Smooth muscle cell (in vitro differentiated cells): Measurements from ENCODE around the gene AOC3. TPM values are rescaled to one million over a fixed set of nuclear protein-coding genes. Genes with fewer than 3 reads are reported as not detected.
A peak's percentile ranks its signal among the peaks of the same experiment; 100 is the strongest.

ENCODE experiments used
- DNase-seq: peaks from one replicate; lab custom pipeline; 2025; ENCODE audit not compliant: unreplicated experiment; lab: John Stamatoyannopoulos, UW
- H2AFZ ChIP-seq: fragments of 200-600 bp; sonication (generic); 2 replicates; pipeline ENCODE4 v1.6.0; 2016; ENCODE audit warnings: antibody characterized with exemption, low read depth, mild to moderate bottlenecking
- H3F3A ChIP-seq: fragments of 200-600 bp; sonication (generic); 2 replicates; pipeline ENCODE4 v1.6.0; 2017; ENCODE audit warnings: antibody characterized with exemption, low read depth
- H3K27ac ChIP-seq: fragments of 200-600 bp; sonication (generic); 2 replicates; pipeline ENCODE4 v1.5.1; 2016; ENCODE audit warnings: low read depth, mild to moderate bottlenecking
- H3K27me3 ChIP-seq: fragments of 200-600 bp; sonication (generic); 2 replicates; pipeline ENCODE4 v1.6.1; 2016; ENCODE audit warnings: low read depth, mild to moderate bottlenecking
- H3K36me3 ChIP-seq: fragments of 200-600 bp; sonication (generic); 2 replicates; pipeline ENCODE4 v1.5.1; 2016; ENCODE audit warnings: low read depth
- H3K4me1 ChIP-seq: fragments of 200-600 bp; sonication (generic); 2 replicates; pipeline ENCODE4 v1.5.1; 2016; ENCODE audit warnings: low read depth
- H3K4me2 ChIP-seq: fragments of 200-600 bp; sonication (generic); 2 replicates; pipeline ENCODE4 v1.6.0; 2016; ENCODE audit warnings: mild to moderate bottlenecking
- H3K4me3 ChIP-seq: fragments of 200-600 bp; sonication (generic); 2 replicates; pipeline ENCODE4 v1.5.1; 2016; ENCODE audit warnings: mild to moderate bottlenecking
- H3K79me2 ChIP-seq: fragments of 200-600 bp; sonication (generic); 2 replicates; pipeline ENCODE4 v1.6.0; 2016; ENCODE audit warnings: low read depth, mild to moderate bottlenecking
- H3K9ac ChIP-seq: fragments of 200-600 bp; sonication (generic); 2 replicates; pipeline ENCODE4 v1.6.0; 2016; ENCODE audit warnings: low read depth
- H3K9me3 ChIP-seq: fragments of 200-600 bp; sonication (generic); replicated peaks from 2 replicates; pipeline ENCODE4 v1.5.1; 2016; ENCODE audit warnings: low read depth
- H4K20me1 ChIP-seq: fragments of 200-600 bp; sonication (generic); 2 replicates; pipeline ENCODE4 v1.6.0; 2016; ENCODE audit warnings: low read depth
- CTCF ChIP-seq: fragments of 200-600 bp; sonication (generic); IDR thresholded peaks from 2 replicates; pipeline ENCODE4 v1.5.1; 2017; ENCODE audit warnings: borderline replicate concordance, mild to moderate bottlenecking, antibody characterized with exemption; ENCODE audit not compliant: insufficient read depth, poor library complexity, severe bottlenecking
- WGBS: methylation state at CpG from one replicate; pipeline ENCODE4 v1.1.7; 2016; ENCODE audit warnings: low lambda C conversion rate; 5-methylcytosine and 5-hydroxymethylcytosine counted together
- polyA plus RNA-seq: library from polyadenylated mRNA; unstranded; fragments of >200 nt; fragmentation: Nextera tagmentation; extraction: Ambion mirVana; gene quantifications from 2 replicates; pipeline ENCODE4 v1.2.1, GENCODE V29; 2016
- total RNA-seq: library from RNA; depleted of rRNA; stranded (reverse); fragments of >200 nt; gene quantifications from 2 replicates; pipeline ENCODE4 v1.2.3, GENCODE V29; 2014

Gene AOC3
- total and polyA plus RNA-seq, 2 experiments from 2014 or later = 0.65 to 0.90 TPM

DNA sequence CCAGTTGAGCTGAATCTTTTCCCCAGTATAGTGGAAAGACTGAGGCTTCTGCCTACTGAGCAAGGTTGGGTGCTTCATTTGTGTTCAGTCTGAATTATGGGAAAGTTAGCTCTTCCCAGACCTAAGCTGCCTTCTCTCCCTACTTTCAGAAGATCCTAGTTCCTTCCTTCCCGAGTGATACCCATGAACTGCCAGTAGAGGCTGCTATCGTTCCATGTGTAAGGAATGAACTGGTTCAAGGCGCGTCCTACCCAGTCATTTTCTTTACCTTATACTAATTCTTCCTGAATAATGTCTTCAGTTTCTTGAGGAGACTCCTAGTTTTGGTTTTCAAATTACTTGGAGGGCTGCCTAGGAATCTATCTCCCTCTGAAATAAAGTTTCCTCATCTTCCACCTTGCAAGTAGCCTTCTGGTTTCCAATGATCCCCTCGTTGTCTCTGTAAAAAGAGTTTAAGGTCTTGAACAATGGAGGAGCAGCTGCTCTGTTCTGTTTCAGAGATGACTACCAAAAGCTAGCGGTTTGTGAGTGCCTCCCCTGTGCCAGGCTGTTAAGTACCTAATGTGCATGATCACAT lies 7.6 kb upstream of the AOC3 start:
- Histone ChIP-seq H3K4me1 (no peaks in the 10 kb centered on the region), H3K9me3 (no peaks in the 10 kb centered on the region), H3K79me2 (no peaks in the 10 kb centered on the region), H2AFZ (no peak overlapping the region), H3K9ac (no peak overlapping the region), H3K4me2 (no peak overlapping the region), H3F3A (peaks cover 6% of the 10 kb centered on the region), H4K20me1 (peaks cover 6% of the 10 kb centered on the region), H3K36me3 (peaks cover 10% of the 10 kb centered on the region), H3K27ac (no peak overlapping the region), H3K27me3 (no peaks in the 10 kb centered on the region), H3K4me3 (no peak overlapping the region)
- 68% methylated on average over 6 of the region's 6 CpGs for WGBS
- no peak for DNase-seq
- peak; percentile 94 for TF ChIP-seq CTCF

GRCh38 chr17:42844271-42844670 lies 6.7 kb upstream of the AOC3 start, which contains the start of gene AOC2:
AOC2 (plus strand) TSS chr17:42844580; CDS start chr17:42844627, 47 bp downstream.
- Histone ChIP-seq H3K27ac (no peak within 1 kb of the TSS), H4K20me1 (peaks cover 6% of the 10 kb centered on the region), H3K9me3 (no peaks in the 10 kb centered on the region), H3K4me1 (no peaks in the 10 kb centered on the region), H3K4me3 (no peak within 1 kb of the TSS), H3F3A (peaks cover 6% of the 10 kb centered on the region), H3K9ac (no peak within 1 kb of the TSS), H3K79me2 (no peaks in the 10 kb centered on the region), H3K36me3 (peaks cover 10% of the 10 kb centered on the region), H3K27me3 (no peaks in the 10 kb centered on the region), H2AFZ (no peak within 1 kb of the TSS), H3K4me2 (no peak within 1 kb of the TSS)
- DNase-seq = no peak
- TF ChIP-seq CTCF = no peak
- 99% methylated on average over 4 of the region's 4 CpGs for WGBS

DNA sequence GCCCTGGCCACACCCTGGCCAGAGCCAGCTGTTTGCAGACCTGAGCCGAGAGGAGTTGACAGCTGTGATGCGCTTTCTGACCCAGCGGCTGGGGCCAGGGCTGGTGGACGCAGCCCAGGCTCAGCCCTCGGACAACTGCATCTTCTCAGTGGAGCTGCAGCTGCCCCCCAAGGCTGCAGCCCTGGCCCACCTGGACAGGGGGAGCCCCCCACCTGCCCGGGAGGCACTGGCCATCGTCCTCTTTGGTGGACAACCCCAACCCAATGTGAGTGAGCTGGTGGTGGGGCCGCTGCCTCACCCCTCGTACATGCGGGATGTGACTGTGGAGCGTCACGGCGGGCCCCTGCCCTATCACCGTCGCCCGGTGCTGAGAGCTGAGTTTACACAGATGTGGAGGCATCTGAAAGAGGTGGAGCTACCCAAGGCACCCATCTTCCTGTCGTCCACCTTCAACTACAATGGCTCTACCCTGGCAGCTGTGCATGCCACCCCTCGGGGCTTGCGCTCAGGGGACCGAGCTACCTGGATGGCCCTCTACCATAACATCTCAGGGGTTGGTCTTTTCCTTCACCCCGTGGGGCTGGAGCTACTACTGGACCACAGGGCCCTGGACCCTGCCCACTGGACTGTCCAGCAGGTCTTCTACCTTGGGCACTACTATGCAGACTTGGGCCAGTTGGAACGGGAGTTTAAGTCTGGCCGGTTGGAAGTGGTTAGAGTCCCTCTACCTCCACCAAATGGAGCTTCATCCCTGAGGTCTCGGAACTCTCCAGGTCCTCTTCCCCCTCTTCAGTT lies 6.0 kb upstream of the AOC3 start:
- Histone ChIP-seq H3K4me3 (no peak overlapping the region), H3K9me3 (no peaks in the 10 kb centered on the region), H3K36me3 (peaks cover 10% of the 10 kb centered on the region), H3K9ac (no peak overlapping the region), H2AFZ (no peak overlapping the region), H3K79me2 (no peaks in the 10 kb centered on the region), H3K27ac (no peak overlapping the region), H3K4me1 (no peaks in the 10 kb centered on the region), H3K4me2 (no peak overlapping the region), H3K27me3 (no peaks in the 10 kb centered on the region), H4K20me1 (peaks cover 6% of the 10 kb centered on the region), H3F3A (peaks cover 6% of the 10 kb centered on the region)
- no peak for TF ChIP-seq CTCF
- DNase-seq = no peak
- 98% methylated on average over 24 of the region's 24 CpGs for WGBS
